Stomach smooth muscle (tissue), 2 donors: ENCODE measurements around the gene FIBCD1.
"Not testable (repeated sequence)": the region's sequence is repeated elsewhere in the genome, so short reads cannot be mapped to it uniquely, and the experiment has no call there.

Source experiments
- H3K27ac ChIP-seq: one replicate; pipeline ENCODE4 v1.7.0; 2013; ENCODE audit warnings: mild to moderate bottlenecking, low read length, inconsistent platforms
- H3K27me3 ChIP-seq, 2 donors: one replicate each; pipeline ENCODE4 v1.7.0; 2013; ENCODE audit warnings: low read length in 2 of 2; ENCODE audit not compliant: insufficient read depth in 2 of 2, control insufficient read depth in 1 of 2
- H3K36me3 ChIP-seq, 2 donors: one replicate each; pipeline ENCODE4 v1.7.0; 2013; ENCODE audit warnings: low read length in 2 of 2; ENCODE audit not compliant: control insufficient read depth in 2 of 2, insufficient read depth in 2 of 2
- H3K4me1 ChIP-seq: one replicate; pipeline ENCODE4 v1.7.0; 2013; ENCODE audit warnings: low read length; ENCODE audit not compliant: control insufficient read depth, insufficient read depth
- H3K4me3 ChIP-seq, 2 donors: one replicate each; pipeline ENCODE4 v1.7.0; 2013; ENCODE audit warnings: low read length in 2 of 2
- H3K9ac ChIP-seq, 2 donors: one replicate each; pipeline ENCODE4 v1.7.0; 2013; ENCODE audit warnings: low read length in 2 of 2, mild to moderate bottlenecking in 1 of 2
- H3K9me3 ChIP-seq, 2 donors: one replicate each; pipeline ENCODE4 v1.7.0; 2013; ENCODE audit warnings: low read length in 2 of 2; ENCODE audit not compliant: control insufficient read depth in 2 of 2
- donor health status: healthy.
- donor health status: Pancreatic carcinoma.

Gene FIBCD1

DNA sequence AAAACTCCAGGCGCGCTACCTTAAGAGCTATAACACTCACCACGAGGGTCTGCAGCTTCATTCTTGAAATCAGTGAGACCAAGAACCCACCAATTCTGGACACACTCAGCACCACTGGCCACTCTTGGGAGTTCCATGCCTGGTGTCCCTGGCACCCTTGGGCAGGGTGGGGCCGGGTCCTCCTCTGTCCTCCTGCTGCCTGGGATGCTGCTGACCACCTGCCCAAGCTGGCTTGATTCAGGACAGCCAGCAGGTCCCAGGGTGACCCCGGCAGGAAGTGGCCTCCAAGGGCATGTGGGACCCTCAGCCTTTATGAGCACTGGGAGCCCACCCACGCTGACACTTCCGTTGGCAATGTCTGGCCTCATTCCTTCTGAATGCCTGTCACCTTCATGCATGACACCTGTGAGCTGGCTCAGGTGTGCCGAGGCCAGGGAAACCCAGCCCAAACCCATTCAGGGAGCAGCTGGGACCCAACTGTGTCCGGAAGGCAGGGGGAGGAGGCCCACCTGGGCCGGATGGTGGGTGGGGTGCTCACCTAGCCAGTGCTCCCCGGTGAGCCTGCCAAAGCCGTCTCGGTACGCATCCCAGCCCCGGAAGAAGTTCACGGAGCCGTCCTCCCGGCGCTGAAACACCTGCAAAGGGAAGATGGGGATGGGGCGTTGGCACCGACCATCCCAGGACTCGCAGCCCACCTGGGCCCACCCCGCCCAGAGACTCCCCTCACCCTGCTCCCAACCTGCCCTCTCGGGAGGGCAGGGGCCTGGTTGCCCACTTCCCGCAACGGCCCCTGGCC is 27.6 kb downstream of the FIBCD1 start:
- Histone ChIP-seq H3K9ac (no peak overlapping the region), H3K27me3 (peaks cover 0 to 1% of the 10 kb centered on the region in 2 donors), H3K4me1 (peaks cover 3% of the 10 kb centered on the region)

DNA sequence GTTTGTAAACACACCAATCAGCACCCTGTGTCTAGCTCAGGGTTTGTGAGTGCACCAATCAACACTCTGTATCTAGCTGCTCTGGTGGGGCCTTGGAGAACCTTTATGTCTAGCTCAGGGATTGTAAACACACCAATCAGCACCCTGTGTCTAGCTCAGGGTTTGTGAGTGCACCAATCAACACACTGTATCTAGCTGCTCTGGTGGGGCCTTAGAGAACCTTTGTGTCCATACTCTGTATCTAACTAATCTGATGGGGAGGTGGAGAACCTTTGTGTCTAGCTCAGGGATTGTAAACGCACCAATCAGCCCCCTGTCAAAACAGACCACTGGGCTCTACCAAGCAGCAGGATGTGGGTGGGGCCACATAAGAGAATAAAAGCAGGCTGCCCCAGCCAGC is 28.4 kb downstream of the FIBCD1 start:
- not testable (repeated sequence) for H3K9ac ChIP-seq, H3K27me3 ChIP-seq, H3K27ac ChIP-seq, H3K36me3 ChIP-seq, H3K4me1 ChIP-seq, H3K4me3 ChIP-seq, H3K9me3 ChIP-seq

More for the DNA sequence above, 27.6 kb downstream of the FIBCD1 start:
- H3K36me3 ChIP-seq = no peaks in the 10 kb centered on the region
- H3K4me3 ChIP-seq = no peak overlapping the region
- H3K27ac ChIP-seq = no peak overlapping the region
- no peaks in the 10 kb centered on the region for H3K9me3 ChIP-seq

DNA sequence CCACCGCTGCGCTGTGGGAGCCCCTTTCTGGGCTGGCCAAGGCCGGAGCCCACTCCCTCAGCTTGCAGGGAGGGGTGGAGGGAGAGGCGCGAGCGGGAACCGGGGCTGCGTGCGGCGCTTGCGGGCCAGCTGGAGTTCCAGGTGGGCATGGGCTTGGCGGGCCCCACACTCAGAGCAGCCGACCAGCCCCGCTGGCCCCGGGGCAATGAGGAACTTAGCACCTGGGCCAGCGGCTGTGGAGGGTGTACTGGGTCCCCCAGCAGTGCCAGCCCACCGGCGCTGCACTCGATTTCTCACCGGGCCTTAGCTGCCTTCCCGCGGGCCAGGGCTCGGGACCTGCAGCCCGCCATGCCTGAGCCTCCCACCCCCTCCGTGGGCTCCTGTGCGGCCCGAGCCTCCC is 29.0 kb downstream of the FIBCD1 start:
- H3K4me1 ChIP-seq, H3K4me3 ChIP-seq, H3K9ac ChIP-seq, H3K36me3 ChIP-seq, H3K27me3 ChIP-seq, H3K9me3 ChIP-seq, H3K27ac ChIP-seq: not testable (repeated sequence)

DNA sequence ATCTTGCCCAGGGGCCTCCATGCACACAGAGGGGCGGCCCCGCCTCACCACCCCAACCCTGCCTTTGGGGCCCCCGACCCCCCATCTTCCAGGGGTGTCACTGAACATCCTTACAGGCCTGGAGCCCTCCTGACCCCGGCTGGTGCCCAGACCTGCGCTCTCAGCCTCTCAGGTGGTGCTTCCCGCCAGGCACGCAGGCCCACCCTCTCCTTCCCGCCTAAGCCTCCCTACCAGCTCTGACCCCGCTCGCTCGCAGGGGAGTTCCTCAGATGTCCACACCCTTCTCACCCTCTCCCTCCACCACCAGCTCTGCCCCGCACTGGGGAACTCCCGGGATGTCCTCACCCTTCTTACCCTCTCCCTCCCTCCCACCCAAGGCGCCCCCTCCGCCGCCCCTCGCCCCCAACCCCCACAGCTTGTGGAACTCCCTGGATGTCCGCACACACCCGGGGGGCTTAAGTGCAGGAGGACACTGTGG is 30.1 kb downstream of the FIBCD1 start:
- no peak overlapping the region for H3K27ac ChIP-seq
- H3K9me3 ChIP-seq = no peaks in the 10 kb centered on the region
- no peak overlapping the region for H3K4me3 ChIP-seq
- H3K27me3 ChIP-seq = peaks cover 2 to 10% of the 10 kb centered on the region in 2 donors
- peaks cover 3% of the 10 kb centered on the region for H3K4me1 ChIP-seq
- H3K36me3 ChIP-seq = no peaks in the 10 kb centered on the region
- no peak overlapping the region for H3K9ac ChIP-seq

DNA sequence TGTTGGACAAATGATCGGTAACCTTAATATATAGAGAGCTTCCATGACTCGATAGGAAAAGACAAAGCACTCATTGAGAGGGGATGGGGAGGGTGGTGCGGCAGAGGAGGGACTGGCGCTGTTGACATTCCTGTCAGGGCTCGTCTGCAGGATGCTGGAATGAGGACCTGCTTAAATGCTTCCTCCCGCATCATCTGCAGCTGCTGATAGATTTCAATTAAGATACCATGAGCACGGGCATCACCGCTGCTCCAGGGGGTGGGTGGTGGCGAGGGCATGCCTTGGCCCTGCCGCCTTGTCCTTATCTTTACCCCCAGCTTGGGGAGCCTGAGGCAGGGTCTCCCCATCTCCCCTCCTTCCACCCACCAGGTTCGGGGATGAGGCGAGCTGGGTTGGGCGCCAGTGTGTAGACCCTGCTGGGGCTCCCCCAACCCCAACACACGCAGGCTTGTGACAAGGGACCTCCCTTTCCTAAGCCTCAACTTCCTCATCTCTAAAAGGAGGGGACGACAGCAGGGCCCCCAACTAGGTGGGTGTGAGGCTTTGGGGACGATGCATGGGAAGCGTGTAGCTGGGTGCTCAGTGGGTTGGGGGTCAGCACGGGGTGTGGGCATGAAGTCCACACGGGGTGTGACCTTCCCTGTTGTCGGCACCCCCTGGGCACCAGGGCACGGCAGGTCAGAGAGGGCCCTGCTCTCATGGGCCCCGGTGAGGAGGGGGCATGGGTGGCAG is 30.7 kb downstream of the FIBCD1 start:
- Histone ChIP-seq H3K9me3 (no peaks in the 10 kb centered on the region), H3K4me3 (no peak overlapping the region), H3K27me3 (peaks cover 2 to 10% of the 10 kb centered on the region in 2 donors), H3K36me3 (no peaks in the 10 kb centered on the region), H3K9ac (no peak overlapping the region), H3K4me1 (peaks cover 3% of the 10 kb centered on the region), H3K27ac (no peak overlapping the region)

DNA sequence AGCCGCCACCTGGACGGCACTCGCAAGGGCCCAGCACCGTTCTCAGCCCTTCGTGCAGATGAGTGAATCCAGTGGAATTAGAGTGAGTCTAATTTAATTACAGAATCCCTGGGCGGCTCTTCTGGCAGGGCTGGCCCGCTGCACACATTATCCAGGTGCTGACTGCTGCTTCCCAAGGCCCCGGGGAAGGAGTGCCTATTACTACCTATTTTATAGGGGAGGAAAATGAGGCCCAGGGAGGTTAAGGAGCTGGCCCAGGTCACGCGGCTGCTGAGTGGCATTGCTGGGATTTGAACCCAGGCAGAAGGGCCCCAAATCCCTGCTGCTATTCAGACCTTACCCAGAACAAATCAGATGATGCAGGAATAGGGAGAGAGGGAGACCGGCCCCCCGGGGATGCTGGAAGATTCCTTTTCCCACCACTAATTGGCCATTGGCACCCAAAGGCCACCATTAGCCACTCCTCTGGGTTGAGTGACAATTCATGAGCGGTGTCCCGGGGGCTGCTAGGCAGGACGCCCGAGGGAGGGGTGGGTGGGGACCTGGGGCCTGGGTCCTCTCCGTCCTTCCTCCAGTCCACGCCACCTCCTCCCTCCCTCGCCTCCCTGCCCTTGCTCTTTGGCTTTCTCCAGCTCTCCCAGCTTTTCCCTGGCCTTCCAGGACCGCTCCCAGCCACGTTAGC is 32.2 kb downstream of the FIBCD1 start:
- H3K9me3 ChIP-seq = no peaks in the 10 kb centered on the region
- H3K27me3 ChIP-seq = peaks cover 6 to 14% of the 10 kb centered on the region in 2 donors
- H3K9ac ChIP-seq = no peak overlapping the region
- no peaks in the 10 kb centered on the region for H3K4me1 ChIP-seq
- no peaks in the 10 kb centered on the region for H3K36me3 ChIP-seq
- H3K4me3 ChIP-seq = no peak overlapping the region
- H3K27ac ChIP-seq = no peak overlapping the region

DNA sequence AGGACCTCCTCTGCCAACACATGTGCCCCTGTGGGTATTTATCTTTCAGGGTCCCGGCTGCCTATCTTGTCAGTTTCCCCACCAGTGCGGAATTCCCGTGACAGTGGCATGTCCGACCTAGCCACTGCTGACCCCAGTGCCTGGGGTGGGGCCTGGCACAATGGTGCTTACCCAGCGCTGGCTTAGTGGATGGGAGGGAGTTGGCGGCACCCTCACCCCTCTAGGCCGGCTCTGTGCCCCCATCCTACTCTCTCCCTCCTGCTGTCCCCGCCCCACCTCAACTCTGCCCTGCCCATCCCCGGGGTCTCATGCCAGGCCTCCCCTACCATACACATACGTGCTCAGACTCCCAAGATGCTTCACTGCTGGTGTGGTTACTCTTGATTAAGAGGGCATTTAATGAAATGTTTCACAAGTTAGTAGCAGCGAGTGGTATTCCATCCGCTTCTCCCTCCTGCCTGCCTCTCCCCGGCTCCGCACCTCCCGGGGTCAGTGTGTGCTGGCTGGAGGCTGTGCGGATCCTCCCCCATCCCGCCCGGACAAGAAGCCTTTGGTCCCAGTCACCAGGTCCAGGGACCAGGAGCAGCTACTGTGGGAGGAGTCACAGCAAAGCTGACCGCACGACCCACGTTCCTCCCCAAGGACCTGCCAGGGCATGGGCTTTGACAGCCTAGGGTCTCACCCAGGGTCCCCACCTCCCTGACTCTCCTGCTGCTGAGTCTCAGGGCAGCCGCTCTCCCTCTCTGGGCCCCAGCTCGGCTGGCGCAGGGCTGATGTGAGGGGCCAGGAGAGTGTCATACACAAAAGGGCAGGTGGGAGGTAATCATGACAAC is 32.9 kb downstream of the FIBCD1 start:
- Histone ChIP-seq H3K4me3 (no peak overlapping the region), H3K4me1 (no peaks in the 10 kb centered on the region), H3K27ac (no peak overlapping the region), H3K9me3 (no peaks in the 10 kb centered on the region), H3K36me3 (no peaks in the 10 kb centered on the region), H3K27me3 (peaks cover 8 to 16% of the 10 kb centered on the region in 2 donors), H3K9ac (no peak overlapping the region)

DNA sequence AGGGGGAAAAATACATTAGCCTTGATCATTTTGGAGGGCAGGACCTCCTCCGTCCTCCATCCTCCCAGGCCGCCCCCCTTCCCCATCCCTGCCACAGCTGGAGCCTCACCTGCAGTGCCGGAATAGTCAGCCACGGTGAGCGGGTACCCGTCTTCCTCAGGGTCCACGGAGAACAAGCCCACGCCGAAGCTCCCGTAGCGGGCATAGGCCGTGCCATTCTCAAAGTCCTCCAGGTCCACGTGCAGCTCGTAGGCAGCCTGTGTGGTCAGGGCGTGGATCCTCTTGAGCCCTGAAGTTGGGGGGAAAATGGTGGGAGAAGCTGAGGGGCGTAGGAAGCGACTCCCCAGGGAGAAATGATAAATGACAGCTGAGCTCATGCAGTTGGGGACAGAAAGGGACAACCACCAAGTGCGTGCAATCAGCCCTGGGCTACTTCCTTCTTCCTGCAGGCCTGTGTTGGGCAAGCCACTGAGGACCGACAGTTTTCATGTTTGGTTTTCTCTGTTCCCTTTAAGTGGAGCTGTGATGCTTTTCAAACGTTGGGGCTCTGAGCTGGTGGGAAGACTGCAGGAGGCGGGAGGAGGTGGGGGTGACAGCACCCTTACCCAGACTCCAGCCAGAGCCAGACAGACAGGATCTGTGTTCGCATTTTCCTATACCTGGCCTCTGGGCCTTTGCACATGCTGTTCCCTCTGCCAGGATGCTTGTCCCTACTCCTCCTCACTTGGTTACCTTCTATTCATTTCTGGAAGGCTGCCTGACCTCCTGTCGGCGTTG is 33.7 kb downstream of the FIBCD1 start:
- H3K4me1 ChIP-seq = no peaks in the 10 kb centered on the region
- peaks cover 12 to 18% of the 10 kb centered on the region in 2 donors for H3K27me3 ChIP-seq
- no peak overlapping the region for H3K4me3 ChIP-seq
- no peaks in the 10 kb centered on the region for H3K9me3 ChIP-seq
- no peaks in the 10 kb centered on the region for H3K36me3 ChIP-seq
- H3K27ac ChIP-seq = no peak overlapping the region
- H3K9ac ChIP-seq = no peak overlapping the region

DNA sequence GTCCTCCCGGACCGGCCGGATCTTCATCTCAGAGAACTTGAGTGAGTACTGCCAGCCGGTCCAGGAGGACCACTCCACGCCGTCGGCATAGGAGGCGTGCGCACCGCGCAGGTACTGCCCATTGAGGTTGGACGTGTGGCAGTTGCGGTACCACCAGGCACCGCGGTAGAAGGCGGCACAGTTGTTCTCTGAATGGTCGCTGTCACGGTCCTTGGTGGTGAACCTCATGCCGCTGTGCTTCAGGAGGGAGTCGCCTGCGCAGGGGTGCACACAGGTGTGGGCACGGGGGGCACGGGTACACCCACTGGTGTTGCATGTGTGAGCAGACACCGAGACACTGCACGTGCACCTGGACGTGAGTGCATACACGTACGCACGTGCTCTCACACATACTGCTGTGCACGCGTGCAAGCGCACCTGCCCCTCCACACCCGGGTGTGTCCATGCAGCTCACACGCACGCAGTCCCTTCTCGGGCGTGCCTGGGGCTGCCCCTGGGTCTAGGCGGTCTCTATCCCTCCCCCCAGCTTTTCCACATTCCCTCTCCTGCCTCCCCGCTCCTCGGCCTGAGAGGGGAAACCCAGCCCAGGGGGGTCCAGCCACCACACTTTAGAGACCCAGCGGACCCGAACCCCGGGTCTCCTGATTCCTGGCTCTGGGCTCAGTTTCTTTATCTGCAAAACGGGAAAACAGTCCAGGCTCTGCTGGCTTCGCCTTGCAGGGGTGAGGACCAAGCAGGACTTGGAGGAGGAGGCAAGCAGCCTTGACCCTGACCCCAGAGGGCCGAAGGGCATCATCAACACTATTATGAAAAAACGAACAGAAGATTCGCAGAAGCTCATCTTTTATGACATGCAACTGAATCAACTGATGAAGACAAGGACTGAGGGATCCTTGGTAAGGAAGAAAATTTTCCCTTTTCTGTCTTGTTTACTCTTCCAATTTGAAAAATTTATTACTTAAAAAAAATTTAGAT is 34.7 kb downstream of the FIBCD1 start:
- Histone ChIP-seq H3K9ac (no peak overlapping the region), H3K36me3 (no peaks in the 10 kb centered on the region), H3K27me3 (peaks cover 20 to 22% of the 10 kb centered on the region in 2 donors), H3K4me1 (no peaks in the 10 kb centered on the region), H3K27ac (no peak overlapping the region), H3K9me3 (no peaks in the 10 kb centered on the region), H3K4me3 (no peak overlapping the region)
